ENCODE measurements around the gene SLCO2B1. TPM values are rescaled to one million over a fixed set of nuclear protein-coding genes. Genes with fewer than 3 reads are reported as not detected.

Gene SLCO2B1
- total and polyA plus RNA-seq, 2 of the 8 experiments (the other 6 are each of a cell fraction or from before 2014, with no cell fraction given), result 0.03 TPM; not detected in 1

DNA sequence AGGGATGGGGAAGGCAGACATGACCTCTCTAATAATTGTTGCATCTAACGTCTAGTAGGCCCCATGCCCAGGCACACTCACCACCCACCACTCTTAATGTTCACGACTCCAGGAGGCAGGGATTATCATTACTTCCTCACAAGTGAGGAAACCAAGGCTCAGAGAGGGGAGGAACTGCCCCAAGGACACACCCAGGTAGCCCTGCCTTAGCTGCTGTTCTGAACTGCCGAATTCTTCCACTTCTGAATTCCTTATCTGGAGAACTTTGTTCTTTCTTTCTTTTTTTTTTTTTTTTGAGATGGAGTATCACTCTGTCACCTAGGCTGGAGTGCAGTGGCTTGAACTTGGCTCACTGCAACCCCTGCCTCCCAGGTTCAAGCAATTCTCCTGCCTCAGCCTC, 16.7 kb downstream of the SLCO2B1 start:
- no peaks in the 10 kb centered on the region; the same call in 1 of the 2 replicates for H3K79me1 ChIP-seq (ENCODE audit: low read depth, low read length)
- H2BK12ac ChIP-seq (ENCODE audit: low read depth, low read length), result no peak overlapping the region
- H3K18ac ChIP-seq (ENCODE audit: extremely low read depth, low read length), result no peak overlapping the region
- H3K9me3 ChIP-seq (ENCODE audit: insufficient read depth in 2 of 2, low read depth in 1 of 2, low read length in 1 of 2), result no peaks in the 10 kb centered on the region
- POLR2A ChIA-PET (ENCODE audit: partially characterized antibody), result interaction anchor here (1.0 kb wide), 1 partner anchor 17 kb away, joined by 3 read pairs; the partner anchor contains the start of gene SLCO2B1
- H3K4me3 ChIP-seq (ENCODE audit: extremely low read depth in 1 of 4, insufficient read depth in 2 of 4, low read depth in 3 of 4, low read length in 4 of 4), result no peak overlapping the region
- H3K27ac ChIP-seq (ENCODE audit: low read depth, low read length), result no peak overlapping the region
- H3K4me1 ChIP-seq (replicated peaks in 1 of 4; ENCODE audit: control insufficient read depth in 3 of 4, insufficient read depth in 4 of 4, low read length in 3 of 4), result no peaks in the 10 kb centered on the region
- H2BK15ac ChIP-seq (ENCODE audit: low read length), result no peak overlapping the region
- no peak overlapping the region for H2BK120ac ChIP-seq (replicated peaks; ENCODE audit: low read depth, low read length)
- no peak overlapping the region for H3K14ac ChIP-seq (ENCODE audit: insufficient read length)
- no peak overlapping the region for H3K4ac ChIP-seq (replicated peaks; ENCODE audit: insufficient read length, low read depth, low read length)
- no peak overlapping the region for H4K8ac ChIP-seq (ENCODE audit: extremely low read depth, insufficient read depth, low read length)
- no peak overlapping the region for H4K91ac ChIP-seq (replicated peaks; ENCODE audit: insufficient read length, low read length)
- FAIRE-seq, result no peak
- no peak overlapping the region for H3K23ac ChIP-seq (ENCODE audit: insufficient read length)
- H4K20me1 ChIP-seq (replicated peaks in 1 of 2; ENCODE audit: control insufficient read depth in 1 of 2, insufficient read depth in 2 of 2, low read length in 2 of 2), result no peaks in the 10 kb centered on the region
- no peaks in the 10 kb centered on the region for H3K79me2 ChIP-seq (ENCODE audit: control insufficient read depth in 1 of 2, insufficient read depth in 2 of 2, low read length in 2 of 2)
- H3K4me2 ChIP-seq (ENCODE audit: insufficient read depth in 1 of 2, low read depth in 2 of 2, low read length in 2 of 2), result no peak overlapping the region
- no peak overlapping the region for H4K5ac ChIP-seq (ENCODE audit: insufficient read length, low read depth, low read length)
- no peak overlapping the region for H2BK20ac ChIP-seq (ENCODE audit: low read length)
- no peak overlapping the region for H3K9ac ChIP-seq (replicated peaks in 1 of 4; ENCODE audit: extremely low read depth in 1 of 4, low read depth in 3 of 4, low read length in 3 of 4)
- CTCF ChIA-PET (ENCODE audit: partially characterized antibody), result interaction anchor here (0.6 to 8.9 kb wide), 4 partner anchors 7 to 24 kb away, joined by 3 to 78 read pairs (median 4); partner anchors contain the start of gene SLCO2B1
- peaks cover 2% of the 10 kb centered on the region; the same call in 1 of the 2 replicates for H3K23me2 ChIP-seq (ENCODE audit: low read depth, low read length)
- H2AFZ ChIP-seq (ENCODE audit: low read length), result no peak overlapping the region
- H3K27me3 ChIP-seq (replicated peaks in 1 of 4; ENCODE audit: control insufficient read depth in 3 of 4, extremely low read depth in 1 of 4, insufficient read depth in 3 of 4, low read length in 3 of 4), result no peaks in the 10 kb centered on the region
- no peak overlapping the region for H2BK5ac ChIP-seq (ENCODE audit: low read depth, low read length)
- no peak overlapping the region for H2AK5ac ChIP-seq (ENCODE audit: low read depth, low read length)
- WGBS, 2 experiments (ENCODE audit: extremely low coverage in 1 of 2, insufficient coverage in 1 of 2, insufficient read length in 1 of 2, insufficient replicate concordance in 2 of 2, low coverage in 1 of 2, low lambda C conversion rate in 2 of 2, missing lambda C conversion rate in 1 of 2), result 70% methylated on average over 3 of the region's 3 CpGs; no CpG with 5 or more reads in 1 of the 2 experiments
- no peaks in the 10 kb centered on the region for H3K36me3 ChIP-seq (ENCODE audit: control insufficient read depth in 2 of 4, insufficient read depth in 4 of 4, low read length in 3 of 4)
- H3K56ac ChIP-seq (replicated peaks; ENCODE audit: insufficient read length, low read depth, low read length), result no peak overlapping the region
- DNase-seq (ENCODE audit: low read depth in 1 of 2, low spot score in 2 of 2), result no peak
- TF ChIP-seq KDM5A (IDR thresholded peaks at IDR 0.05; ENCODE audit: low read length) (no peak), NRF1 (IDR thresholded peaks at IDR 0.05; ENCODE audit: low read depth, low read length) (no peak), RXRA (IDR thresholded peaks at IDR 0.05; ENCODE audit: insufficient read depth, low read depth, low read length) (no peak), EGR1 (IDR thresholded peaks at IDR 0.05; ENCODE audit: borderline replicate concordance, low read depth, low read length) (no peak), CTBP2 (IDR thresholded peaks at IDR 0.05; ENCODE audit: borderline replicate concordance, insufficient read depth, insufficient read length, low read length) (no peak), HDAC2 (IDR thresholded peaks at IDR 0.05; ENCODE audit: borderline replicate concordance in 1 of 2, low read depth in 2 of 2, low read length in 2 of 2) (no peak), RNF2 (IDR thresholded peaks at IDR 0.05; ENCODE audit: borderline replicate concordance, low read depth, low read length, missing control alignments, poor library complexity, severe bottlenecking) (no peak), BCL11A (IDR thresholded peaks at IDR 0.05; ENCODE audit: low read depth in 2 of 2, low read length in 2 of 2) (no peak), EP300 (IDR thresholded peaks at IDR 0.05; ENCODE audit: borderline replicate concordance in 1 of 2, low read depth in 2 of 2, low read length in 2 of 2) (no peak), RAD21 (IDR thresholded peaks at IDR 0.05 in 1 of 2, conservative IDR thresholded peaks at IDR 0.05 in 1 of 2; ENCODE audit: low read depth in 2 of 2, low read length in 2 of 2) (no peak), KDM4A (IDR thresholded peaks at IDR 0.05; ENCODE audit: low read depth, low read length, severe bottlenecking) (no peak), CREB1 (IDR thresholded peaks at IDR 0.05) (no peak), GTF2F1 (IDR thresholded peaks at IDR 0.05; ENCODE audit: borderline replicate concordance, low read depth, low read length) (no peak)

Measured in H1 (cell line).